Uterus (tissue), 2 donors: Measurements from ENCODE around the gene PREX1.

Source experiments
- POLR2A ChIP-seq, 2 donors: fragments of 450-650 bp; IDR thresholded peaks; one replicate each; pipeline ENCODE4 v1.6.1; 2016; ENCODE audit warnings: antibody characterized with exemption in 2 of 2, mild to moderate bottlenecking in 1 of 2, moderate library complexity in 1 of 2
- TF ChIP-seq, protein P1 (sequence below), 4 experiments: fragments of 200-600 bp in 2 of 4; fragments of 450-650 bp in 2 of 4; sonication (generic) in 2 of 4; IDR thresholded peaks; one replicate each; pipeline ENCODE4 v1.5.1; 2016 to 2019; ENCODE audit warnings: antibody characterized with exemption in 4 of 4, mild to moderate bottlenecking in 2 of 4, moderate library complexity in 1 of 4

DNA sequence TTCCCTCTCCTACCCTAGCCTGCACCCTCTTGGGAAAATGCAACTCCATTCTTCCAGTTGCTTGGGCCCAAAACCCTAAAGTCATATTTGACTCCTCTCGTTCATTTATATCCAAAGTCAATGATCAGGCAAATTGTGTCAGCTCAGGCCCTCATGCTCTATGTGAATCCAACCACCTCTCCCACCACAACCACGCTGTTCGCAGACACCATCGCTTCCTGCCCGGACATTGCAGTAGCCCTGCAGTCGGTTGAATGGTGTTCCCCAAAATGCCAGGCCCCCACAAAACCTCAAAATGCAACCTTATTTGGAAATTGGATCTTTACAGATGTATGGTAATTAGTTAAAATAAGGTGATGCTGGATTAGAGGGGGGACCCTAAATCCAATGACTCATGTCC is 98.3 kb downstream of the PREX1 start:
- TF ChIP-seq, protein P1, sequence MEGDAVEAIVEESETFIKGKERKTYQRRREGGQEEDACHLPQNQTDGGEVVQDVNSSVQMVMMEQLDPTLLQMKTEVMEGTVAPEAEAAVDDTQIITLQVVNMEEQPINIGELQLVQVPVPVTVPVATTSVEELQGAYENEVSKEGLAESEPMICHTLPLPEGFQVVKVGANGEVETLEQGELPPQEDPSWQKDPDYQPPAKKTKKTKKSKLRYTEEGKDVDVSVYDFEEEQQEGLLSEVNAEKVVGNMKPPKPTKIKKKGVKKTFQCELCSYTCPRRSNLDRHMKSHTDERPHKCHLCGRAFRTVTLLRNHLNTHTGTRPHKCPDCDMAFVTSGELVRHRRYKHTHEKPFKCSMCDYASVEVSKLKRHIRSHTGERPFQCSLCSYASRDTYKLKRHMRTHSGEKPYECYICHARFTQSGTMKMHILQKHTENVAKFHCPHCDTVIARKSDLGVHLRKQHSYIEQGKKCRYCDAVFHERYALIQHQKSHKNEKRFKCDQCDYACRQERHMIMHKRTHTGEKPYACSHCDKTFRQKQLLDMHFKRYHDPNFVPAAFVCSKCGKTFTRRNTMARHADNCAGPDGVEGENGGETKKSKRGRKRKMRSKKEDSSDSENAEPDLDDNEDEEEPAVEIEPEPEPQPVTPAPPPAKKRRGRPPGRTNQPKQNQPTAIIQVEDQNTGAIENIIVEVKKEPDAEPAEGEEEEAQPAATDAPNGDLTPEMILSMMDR (IDR thresholded peaks at IDR 0.05) = no peak
- TF ChIP-seq POLR2A (IDR thresholded peaks at IDR 0.05) = no peak
